GM23248 (cell line): ENCODE measurements around the gene KCNV2. TPM values are rescaled to one million over a fixed set of nuclear protein-coding genes. Genes with fewer than 3 reads are reported as not detected.

ENCODE experiments used
- DNase-seq: peaks from one replicate; pipeline ENCODE4 v3.0.0-alpha.2; 2015
- H2AFZ ChIP-seq: fragments of 200-600 bp; sonication (generic); 2 replicates; pipeline ENCODE4 v1.6.1; 2016; ENCODE audit warnings: antibody characterized with exemption
- H3F3A ChIP-seq: fragments of 200-600 bp; sonication (generic); 2 replicates; pipeline ENCODE4 v1.6.1; 2016; ENCODE audit warnings: mild to moderate bottlenecking, antibody characterized with exemption, mixed run types; ENCODE audit not compliant: insufficient read depth
- H3K27ac ChIP-seq: fragments of 200-600 bp; sonication (generic); 2 replicates; pipeline ENCODE4 v1.5.1; 2016; ENCODE audit warnings: mild to moderate bottlenecking
- H3K27me3 ChIP-seq: fragments of 200-600 bp; sonication (generic); replicated peaks from 2 replicates; pipeline ENCODE4 v1.6.1; 2016; ENCODE audit warnings: mild to moderate bottlenecking; ENCODE audit not compliant: insufficient read depth
- H3K36me3 ChIP-seq: fragments of 200-600 bp; sonication (generic); 2 replicates; pipeline ENCODE4 v1.6.1; 2016; ENCODE audit warnings: low read depth, mild to moderate bottlenecking
- H3K4me1 ChIP-seq: fragments of 200-600 bp; sonication (generic); 2 replicates; pipeline ENCODE4 v1.6.1; 2016; ENCODE audit warnings: mild to moderate bottlenecking; ENCODE audit not compliant: insufficient read depth
- H3K4me2 ChIP-seq: fragments of 200-600 bp; sonication (generic); one replicate; pipeline ENCODE4 v1.6.1; 2016; ENCODE audit warnings: mild to moderate bottlenecking; ENCODE audit not compliant: unreplicated experiment
- H3K4me3 ChIP-seq: fragments of 200-600 bp; sonication (generic); 2 replicates; pipeline ENCODE4 v1.5.1; 2016; ENCODE audit warnings: mild to moderate bottlenecking
- H3K79me2 ChIP-seq: fragments of 200-600 bp; sonication (generic); 2 replicates; pipeline ENCODE4 v1.6.1; 2016; ENCODE audit warnings: mild to moderate bottlenecking; ENCODE audit not compliant: insufficient read depth
- H3K9ac ChIP-seq: fragments of 200-600 bp; sonication (generic); 2 replicates; pipeline ENCODE4 v1.6.1; 2016; ENCODE audit warnings: mild to moderate bottlenecking
- H3K9me2 ChIP-seq: fragments of 200-600 bp; sonication (generic); 2 replicates; pipeline ENCODE4 v1.6.1; 2016; ENCODE audit warnings: mixed run types, mild to moderate bottlenecking, moderate library complexity; ENCODE audit not compliant: insufficient read depth
- H3K9me3 ChIP-seq: fragments of 200-600 bp; sonication (generic); one replicate; pipeline ENCODE4 v1.6.1; 2017; ENCODE audit warnings: low read depth
- H4K20me1 ChIP-seq: fragments of 200-600 bp; sonication (generic); 2 replicates; pipeline ENCODE4 v1.6.0; 2016; ENCODE audit not compliant: insufficient read depth
- EZH2 ChIP-seq: fragments of 200-600 bp; sonication (generic); IDR thresholded peaks from 2 replicates; pipeline ENCODE4 v1.6.1; 2018; ENCODE audit warnings: antibody characterized with exemption, mild to moderate bottlenecking; ENCODE audit not compliant: insufficient read depth, poor library complexity, severe bottlenecking
- EZH2phosphoT487 ChIP-seq: fragments of 200-600 bp; sonication (generic); IDR thresholded peaks from 2 replicates; pipeline ENCODE4 v1.6.1; 2018; ENCODE audit warnings: antibody characterized with exemption, moderate library complexity, mild to moderate bottlenecking, low read depth; ENCODE audit not compliant: insufficient read depth
- WGBS, 2 experiments: methylation state at CpG; one replicate each; pipeline ENCODE4 v1.1.6; 2015 to 2017; ENCODE audit warnings: low lambda C conversion rate in 2 of 2, low coverage in 1 of 2; ENCODE audit errors: missing lambda C conversion rate in 2 of 2; 5-methylcytosine and 5-hydroxymethylcytosine counted together
- in situ Hi-C: fragments of 300-500 bp; cut with MboI; formaldehyde crosslinking; loops from 2 replicates; pipeline ENCODE4 v1.15.0; 2020
- polyA plus RNA-seq: library from polyadenylated mRNA; unstranded; fragments of >200 nt; fragmentation: Nextera tagmentation; extraction: Ambion mirVana; gene quantifications from 2 replicates; pipeline ENCODE4 v1.2.1, GENCODE V29; 2016
- total RNA-seq: library from RNA; depleted of rRNA; stranded (reverse); fragments of >200 nt; shearing (Covaris generic); gene quantifications from 2 replicates; pipeline ENCODE4 v1.2.3, GENCODE V29; 2014

The KCNV2 gene
- total and polyA plus RNA-seq, 2 experiments from 2014 or later: not detected

GRCh38 chr9:2709645-2710101 lies 7.6 kb upstream of the KCNV2 start:
- Histone ChIP-seq H3K79me2 (no peaks in the 10 kb centered on the region), H4K20me1 (no peaks in the 10 kb centered on the region), H3K36me3 (no peaks in the 10 kb centered on the region), H3K27me3 (no peaks in the 10 kb centered on the region), H3K4me2 (no peak overlapping the region), H3F3A (no peaks in the 10 kb centered on the region), H3K27ac (no peak overlapping the region), H3K9me3 (no peaks in the 10 kb centered on the region), H2AFZ (no peak overlapping the region), H3K9me2 (no peaks in the 10 kb centered on the region), H3K4me3 (no peak overlapping the region), H3K9ac (no peak overlapping the region), H3K4me1 (no peaks in the 10 kb centered on the region)
- in situ Hi-C loops: no loop called here
- 48 to 56% methylated on average over 2 of the region's 2 CpGs for WGBS, 2 experiments
- DNase-seq: peak; percentile 12
- no peak for TF ChIP-seq EZH2
- no peak for TF ChIP-seq EZH2phosphoT487

DNA sequence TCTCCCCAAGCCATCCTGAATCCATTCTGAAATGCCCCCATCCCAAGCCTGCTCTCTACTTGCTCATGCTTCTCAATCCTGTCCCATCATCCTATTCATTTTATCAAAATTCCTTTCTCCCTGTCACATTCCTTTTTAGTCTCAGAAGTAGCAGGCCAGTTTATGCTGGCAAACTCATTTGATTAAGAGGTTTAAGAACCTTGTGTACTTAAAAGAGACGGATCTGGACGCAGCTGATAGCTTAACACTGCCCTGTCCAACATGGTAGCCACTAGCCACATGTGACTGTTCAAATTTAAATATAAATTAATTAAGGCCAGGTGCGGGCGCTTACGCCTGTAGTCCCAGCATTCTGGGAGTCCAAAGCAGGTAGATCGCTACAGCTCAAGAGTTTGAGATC lies 5.6 kb upstream of the KCNV2 start:
- Histone ChIP-seq H3K4me2 (no peak overlapping the region), H3F3A (no peaks in the 10 kb centered on the region), H3K9ac (no peak overlapping the region), H3K4me3 (no peak overlapping the region), H3K9me2 (no peaks in the 10 kb centered on the region), H3K9me3 (no peaks in the 10 kb centered on the region), H3K4me1 (no peaks in the 10 kb centered on the region), H3K27ac (no peak overlapping the region), H3K36me3 (no peaks in the 10 kb centered on the region), H2AFZ (no peak overlapping the region), H4K20me1 (no peaks in the 10 kb centered on the region), H3K79me2 (no peaks in the 10 kb centered on the region), H3K27me3 (no peaks in the 10 kb centered on the region)
- TF ChIP-seq EZH2phosphoT487 (no peak), EZH2 (no peak)
- WGBS, 2 experiments: 97 to 99% methylated on average over 6 of the region's 6 CpGs
- in situ Hi-C loops: no loop called here
- no peak for DNase-seq

GRCh38 chr9:2718001-2718697 lies 839 bp downstream of the KCNV2 start:
- Histone ChIP-seq H3K27me3 (no peaks in the 10 kb centered on the region), H2AFZ (no peak overlapping the region), H3K9me2 (no peaks in the 10 kb centered on the region), H3K27ac (no peak overlapping the region), H3K4me3 (no peak overlapping the region), H3K9me3 (no peaks in the 10 kb centered on the region), H3F3A (no peaks in the 10 kb centered on the region), H3K36me3 (0 out of 2 replicates have a peak, but pooled peaks cover 2% of the 10 kb centered on the region), H3K4me2 (no peak overlapping the region), H3K9ac (no peak overlapping the region), H3K4me1 (0 out of 2 replicates have a peak, but pooled peaks cover 6% of the 10 kb centered on the region), H3K79me2 (no peaks in the 10 kb centered on the region), H4K20me1 (no peaks in the 10 kb centered on the region)
- TF ChIP-seq EZH2phosphoT487 (no peak), EZH2 (no peak)
- in situ Hi-C loops: no loop called here
- 98% methylated on average over 56 to 69 of the region's 69 CpGs for WGBS, 2 experiments
- DNase-seq: no peak

GRCh38 chr9:2718698-2719033 lies 1.4 kb downstream of the KCNV2 start:
- H3K27me3 ChIP-seq: no peaks in the 10 kb centered on the region
- H3K4me3 ChIP-seq: no peak overlapping the region
- in situ Hi-C loops: no loop called here
- 99% methylated on average over 24 to 29 of the region's 29 CpGs for WGBS, 2 experiments
- H2AFZ ChIP-seq: no peak overlapping the region
- DNase-seq: no peak
- H3K4me1 ChIP-seq: 0 out of 2 replicates have a peak, but pooled peaks cover 6% of the 10 kb centered on the region
- no peaks in the 10 kb centered on the region for H3K9me2 ChIP-seq
- peaks cover 4% of the 10 kb centered on the region; the same call in 1 of the 2 replicates for H3F3A ChIP-seq
- no peak overlapping the region for H3K4me2 ChIP-seq
- no peak overlapping the region for H3K27ac ChIP-seq
- TF ChIP-seq EZH2phosphoT487 (no peak), EZH2 (no peak)
- H3K79me2 ChIP-seq: no peaks in the 10 kb centered on the region
- H4K20me1 ChIP-seq: no peaks in the 10 kb centered on the region
- H3K36me3 ChIP-seq: 0 out of 2 replicates have a peak, but pooled peaks cover 2% of the 10 kb centered on the region
- no peak overlapping the region for H3K9ac ChIP-seq
- no peaks in the 10 kb centered on the region for H3K9me3 ChIP-seq
